ENCODE measurements around the gene AFF2.

- TF ChIP-seq CTCF (IDR thresholded peaks at IDR 0.05) (no peak), POLR2A (IDR thresholded peaks at IDR 0.05) (no peak)
Observed at GRCh38 chrX:148522006-148522405, 21.6 kb downstream of the AFF2 start.
